HG03342 (cell line): ENCODE results near the gene RING1.

ENCODE experiments used
- ATAC-seq: cut with Tn5 transposase; IDR thresholded peaks from one replicate; pipeline ENCODE4 v1.9.1; 2021; ENCODE audit warnings: mild to moderate bottlenecking, moderate library complexity; ENCODE audit not compliant: unreplicated experiment

RING1 gene

DNA sequence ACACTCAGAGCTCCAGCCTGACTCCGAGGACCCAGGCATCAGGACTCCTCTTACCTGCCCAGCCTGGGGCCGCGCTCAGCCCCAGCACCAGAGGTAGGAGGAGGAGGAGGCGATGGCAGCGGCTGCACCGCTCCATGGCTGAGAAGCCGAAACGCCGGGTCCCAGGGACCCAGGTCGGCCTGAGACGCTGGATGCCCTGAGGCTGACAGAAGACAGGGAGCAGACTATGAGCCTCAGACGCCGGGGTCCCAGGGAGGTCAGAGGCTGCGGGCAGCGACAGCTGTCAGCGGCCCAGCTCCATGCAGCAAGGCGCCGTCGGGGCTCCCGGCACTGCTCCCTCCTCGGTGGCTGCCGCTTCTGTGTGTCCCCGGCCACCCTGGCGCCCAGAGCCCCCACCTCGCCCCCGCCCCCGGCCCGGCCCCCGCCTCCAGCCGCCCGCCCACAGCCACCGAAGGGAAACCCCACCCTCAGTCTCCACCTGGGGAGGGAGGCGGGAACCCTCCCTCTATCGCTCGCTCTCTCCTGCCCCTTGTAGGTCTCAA lies 16.1 kb upstream of the RING1 start, which contains the start of gene COL11A2:
COL11A2 (minus strand) TSS at position 363 of the 542 bp plus-strand sequence; CDS start at position 136, 227 bp downstream.
- ATAC-seq, result no peak

- ATAC-seq, result no peak
Measured at GRCh38 chr6:33192671-33193602, 15.4 kb upstream of the RING1 start.

DNA sequence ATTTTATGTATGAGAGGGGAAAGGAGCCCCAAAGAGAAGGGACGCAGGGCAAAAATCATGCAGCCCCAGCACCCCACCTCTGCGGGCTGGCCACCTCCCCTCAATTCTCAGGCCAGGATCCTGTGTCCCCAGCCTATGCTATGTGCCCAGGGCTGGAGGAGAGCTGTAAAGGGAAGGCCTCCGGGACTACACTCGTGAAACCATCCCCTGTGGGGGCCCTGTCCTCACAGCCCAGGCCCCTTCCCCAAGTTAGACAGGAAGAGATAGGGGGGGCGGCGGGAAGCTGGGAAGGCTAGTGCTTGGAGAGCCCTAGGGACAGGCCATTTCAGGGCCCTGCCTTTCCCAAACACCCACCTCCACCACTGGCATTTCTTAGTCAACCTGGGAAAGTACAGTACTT lies 14.7 kb upstream of the RING1 start:
- no peak for ATAC-seq

- ATAC-seq, result no peak
Measured at GRCh38 chr6:33194431-33194979, 13.8 kb upstream of the RING1 start.

DNA sequence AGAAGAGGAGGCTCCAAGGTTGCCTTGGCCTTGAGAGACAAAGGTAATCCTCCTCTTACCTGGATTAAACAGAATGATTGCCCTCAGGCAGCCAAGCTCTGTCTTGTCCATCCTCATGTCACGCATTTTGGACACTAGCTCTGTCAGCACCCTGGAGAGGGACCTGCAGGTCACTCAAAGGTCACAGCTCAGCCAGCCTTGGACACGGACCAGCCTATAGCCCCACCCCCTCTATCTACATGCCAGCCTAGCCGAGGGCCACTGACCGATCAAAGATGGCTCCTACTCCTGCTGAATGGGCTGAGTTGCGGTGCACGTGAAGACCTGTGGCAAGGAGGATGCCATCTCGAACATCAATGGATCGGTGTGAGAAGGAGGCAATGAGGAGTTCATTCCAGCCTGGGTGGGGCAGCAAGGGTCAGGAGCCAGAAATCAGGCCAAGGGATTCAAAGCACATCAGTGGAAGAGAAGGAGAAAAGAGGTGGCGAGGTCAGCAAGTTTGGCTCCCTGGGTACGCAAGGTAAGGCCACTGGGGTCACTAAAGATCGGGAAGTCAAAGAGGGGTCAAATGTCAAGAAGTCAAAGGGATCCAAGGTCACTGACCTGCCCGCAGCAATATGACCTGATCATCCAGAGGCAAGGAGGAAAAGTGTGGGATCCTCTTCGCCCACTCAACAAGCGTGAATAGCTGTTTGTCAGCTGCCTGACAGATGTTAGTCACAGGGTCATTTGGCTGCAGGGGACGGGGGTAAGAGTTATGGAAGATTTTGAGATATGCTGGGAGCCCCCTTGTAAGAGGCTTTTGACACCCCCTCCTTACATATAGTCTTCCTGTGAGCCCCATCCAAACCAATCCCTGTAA lies 12.8 kb upstream of the RING1 start:
- ATAC-seq, result no peak

- no peak for ATAC-seq
Measured at GRCh38 chr6:33197431-33198048, 10.8 kb upstream of the RING1 start.

DNA sequence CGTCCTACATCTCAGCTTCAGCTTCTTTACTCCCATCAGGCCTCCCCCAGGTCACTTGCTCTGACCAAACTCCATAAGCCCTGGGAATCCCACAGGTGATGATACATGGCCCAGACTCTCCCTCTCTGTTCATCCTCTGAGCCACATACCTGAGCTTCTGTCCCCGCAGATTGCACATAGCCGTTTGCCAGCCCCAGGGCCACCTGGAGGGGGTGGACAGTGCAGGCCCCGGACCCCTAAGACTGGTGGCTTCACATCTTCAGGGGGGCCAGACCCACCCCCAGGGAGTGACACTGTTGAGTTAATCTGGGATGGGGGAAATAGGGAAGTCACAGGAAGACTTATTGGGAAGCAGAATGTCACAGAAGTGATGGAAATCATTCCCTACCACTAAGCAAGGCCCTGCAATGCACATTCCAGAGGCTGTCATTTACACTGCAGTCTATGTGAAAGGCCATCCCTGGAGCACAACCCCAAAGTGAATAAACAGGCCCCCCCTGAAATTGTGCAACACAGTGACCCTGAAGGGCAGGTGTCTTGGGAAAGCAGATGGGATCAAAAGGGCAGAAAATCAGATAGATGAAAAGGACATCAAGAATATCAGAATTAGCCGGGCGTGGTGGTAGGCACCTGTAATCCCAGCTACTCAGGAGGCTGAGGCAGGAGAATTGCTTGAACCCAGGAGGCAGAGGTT lies 10.0 kb upstream of the RING1 start:
- ATAC-seq, result no peak

GRCh38 chr6:33198853-33199436 lies 9.4 kb upstream of the RING1 start:
- ATAC-seq, result no peak

DNA sequence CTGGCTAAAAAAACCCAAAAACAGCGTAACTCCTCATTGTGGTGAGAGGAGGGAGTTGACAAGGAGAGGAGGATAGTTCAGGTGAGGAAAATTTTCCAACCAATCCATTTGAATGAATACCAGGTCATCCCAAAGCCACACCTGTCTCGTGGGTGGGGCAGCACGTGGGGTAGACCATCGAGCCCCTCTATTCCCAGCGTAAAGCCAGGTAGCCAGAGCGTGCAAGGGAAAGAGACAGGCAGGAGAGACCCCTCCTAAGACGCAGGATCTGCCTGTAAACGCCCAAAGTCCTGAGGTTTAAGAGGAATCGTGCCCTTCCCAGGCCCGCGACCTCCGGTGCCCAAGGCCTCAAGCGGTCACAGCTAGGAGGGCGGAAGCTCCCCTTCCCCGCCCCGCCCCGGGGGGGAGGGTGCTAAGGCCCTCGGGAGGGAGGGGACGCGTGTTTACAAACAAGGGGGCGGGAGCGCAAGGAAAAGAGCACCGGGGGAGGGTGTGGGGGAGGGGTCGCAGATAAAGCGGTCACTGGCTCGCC lies 8.5 kb upstream of the RING1 start:
- ATAC-seq, result peak; percentile 24

DNA sequence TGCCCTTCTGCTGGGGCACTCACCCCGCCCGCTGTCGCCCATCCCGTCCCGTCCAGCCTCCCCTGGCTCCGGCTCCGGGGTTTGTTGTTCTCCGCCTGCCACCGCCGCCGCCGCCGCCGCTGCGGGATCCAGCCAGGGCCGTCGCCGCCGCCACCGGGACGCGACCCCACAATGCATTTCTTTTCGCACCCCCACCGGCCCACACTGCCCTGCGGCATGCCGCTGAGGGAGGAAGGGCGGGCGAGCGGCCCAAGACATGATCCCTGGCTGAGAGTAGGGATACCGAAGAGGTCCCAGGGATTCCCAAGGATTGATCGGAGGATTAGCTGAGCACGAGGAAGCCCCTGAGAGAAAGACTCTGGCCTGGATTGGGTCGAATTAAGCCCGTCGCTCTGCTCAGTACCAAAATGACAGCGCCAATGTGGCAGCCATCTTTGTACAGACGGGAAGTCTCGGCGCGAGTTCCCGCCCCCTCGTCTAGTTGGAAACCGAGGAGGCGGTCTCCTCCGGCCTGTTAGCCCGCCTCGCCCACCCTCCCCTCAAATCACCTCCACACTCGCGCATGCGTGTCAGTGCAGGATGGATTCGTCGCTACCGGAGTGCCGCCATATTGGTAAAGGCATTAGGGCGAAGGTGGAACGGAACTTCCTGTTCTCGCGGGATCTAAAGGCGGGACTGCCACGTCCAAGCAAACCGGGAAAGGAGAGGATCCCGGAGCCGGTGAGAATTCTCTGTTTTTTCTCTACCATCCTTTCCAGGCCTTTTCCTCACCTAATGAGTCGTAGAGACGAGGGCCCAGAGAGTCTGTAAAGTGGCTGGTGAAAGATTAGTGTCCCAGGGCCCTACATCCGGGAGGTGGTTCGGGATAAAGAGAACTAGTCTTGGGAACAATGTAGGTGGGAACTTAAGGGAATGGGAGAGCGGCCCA lies 7.8 kb upstream of the RING1 start, which contains the start of the genes RXRB and SLC39A7:
RXRB (minus strand) TSS at position 447 of the 928 bp plus-strand sequence; CDS start at position 258, 189 bp downstream.
SLC39A7 (plus strand) TSS at position 649 of the 928 bp plus-strand sequence. CDS start 379 bp downstream, outside the sequence.
- ATAC-seq, result peak; percentile 52

GRCh38 chr6:33201147-33201545 lies 7.2 kb upstream of the RING1 start:
- no peak for ATAC-seq

DNA sequence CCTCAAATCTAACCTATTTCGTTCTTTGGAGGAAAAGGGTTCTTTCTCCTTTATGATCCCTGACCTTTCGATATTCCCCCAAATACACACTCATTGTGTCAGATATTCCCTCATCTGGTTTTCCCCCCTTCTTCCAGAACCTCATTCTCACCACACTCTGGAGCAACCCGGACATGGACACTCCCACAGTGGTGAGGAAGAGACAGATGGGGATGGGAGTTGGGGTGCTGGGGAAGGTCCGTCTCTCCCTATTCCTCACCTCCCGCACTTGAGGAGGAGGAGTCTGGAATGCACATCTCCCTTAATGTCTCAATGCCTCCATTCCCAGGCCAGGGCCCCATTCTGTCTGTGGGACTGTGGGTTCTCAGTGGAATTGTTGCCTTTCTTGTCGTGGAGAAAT lies 6.4 kb upstream of the RING1 start:
- ATAC-seq, result no peak

GRCh38 chr6:33202799-33203198 lies 5.5 kb upstream of the RING1 start:
- no peak for ATAC-seq

GRCh38 chr6:33203443-33204164 lies 4.7 kb upstream of the RING1 start:
- no peak for ATAC-seq

GRCh38 chr6:33204165-33204414 lies 4.2 kb upstream of the RING1 start:
- no peak for ATAC-seq

DNA sequence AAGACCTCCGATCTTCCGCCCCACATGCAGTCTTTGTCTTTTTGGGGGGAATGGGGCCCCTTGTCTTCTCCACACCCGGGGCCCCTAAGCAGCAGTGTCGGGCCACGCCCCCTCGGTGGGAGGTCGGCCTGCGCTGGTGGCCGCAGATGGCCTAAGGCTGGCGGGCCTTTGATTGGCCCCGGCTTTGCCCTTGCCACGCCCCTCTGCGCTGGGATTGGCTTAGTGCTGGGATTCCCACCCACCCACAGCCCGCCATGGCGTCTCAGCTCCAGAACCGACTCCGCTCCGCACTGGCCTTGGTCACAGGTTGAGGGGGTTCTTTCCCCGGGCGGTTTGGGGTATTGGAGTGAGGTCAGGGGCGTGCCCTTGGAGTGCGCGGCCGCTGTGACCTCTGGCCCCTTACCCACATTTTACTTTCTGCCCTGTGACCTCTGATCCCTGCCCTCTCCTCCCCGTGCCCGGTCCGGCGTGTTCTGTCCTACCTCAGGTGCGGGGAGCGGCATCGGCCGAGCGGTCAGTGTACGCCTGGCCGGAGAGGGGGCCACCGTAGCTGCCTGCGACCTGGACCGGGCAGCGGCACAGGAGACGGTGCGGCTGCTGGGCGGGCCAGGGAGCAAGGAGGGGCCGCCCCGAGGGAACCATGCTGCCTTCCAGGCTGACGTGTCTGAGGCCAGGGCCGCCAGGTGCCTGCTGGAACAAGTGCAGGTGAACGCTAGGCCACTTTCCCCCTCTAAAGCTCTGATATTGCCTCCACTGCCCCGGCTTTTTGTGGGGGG lies 3.7 kb upstream of the RING1 start, which contains the start of gene HSD17B8:
HSD17B8 (plus strand) TSS at position 241 of the 776 bp plus-strand sequence; CDS start at position 255, 14 bp downstream.
- peak; percentile 53 for ATAC-seq
